GM12878 (cell line): Measurements from ENCODE around the gene FAM171A1. TPM values are rescaled to one million over a fixed set of nuclear protein-coding genes. Genes with fewer than 3 reads are reported as not detected.

ENCODE experiments used
- ATF7 ChIP-seq: fragments of 450-650 bp; IDR thresholded peaks from 2 replicates; pipeline ENCODE4 v1.6.1; 2016; ENCODE audit warnings: low read depth, mild to moderate bottlenecking
- ELK1 ChIP-seq: IDR thresholded peaks from 2 replicates; pipeline ENCODE4 v1.6.1; 2012; ENCODE audit warnings: low read depth, low read length, improper control_type of control experiment
- MXI1 ChIP-seq: fragments of 150-350 bp; IDR thresholded peaks from 2 replicates; pipeline ENCODE4 v1.6.1; 2011; ENCODE audit warnings: low read depth, mild to moderate bottlenecking, inconsistent platforms, low read length, improper control_type of control experiment
- RCOR1 ChIP-seq: conservative IDR thresholded peaks from 2 replicates; pipeline ENCODE4 v1.6.1; 2012; ENCODE audit warnings: low read depth, low read length, improper control_type of control experiment
- RFX5 ChIP-seq: IDR thresholded peaks from 2 replicates; pipeline ENCODE4 v1.6.1; 2011; ENCODE audit warnings: low read depth, low read length, improper control_type of control experiment
- SRF ChIP-seq, 2 experiments: IDR thresholded peaks; 2 replicates each; pipeline ENCODE4 v1.6.1; 2011; ENCODE audit warnings: low read depth in 2 of 2, low read length in 2 of 2, mild to moderate bottlenecking in 1 of 2, moderate library complexity in 1 of 2
- SUPT20H ChIP-seq: IDR thresholded peaks from 2 replicates; pipeline ENCODE4 v1.6.1; 2011; ENCODE audit warnings: low read depth, mild to moderate bottlenecking, low read length, moderate library complexity, borderline replicate concordance; ENCODE audit not compliant: control insufficient read depth
- TCF7 ChIP-seq: IDR thresholded peaks from 2 replicates; pipeline ENCODE4 v1.6.1; 2014; ENCODE audit warnings: antibody characterized with exemption, borderline replicate concordance
- YBX1 ChIP-seq: fragments of 450-650 bp; IDR thresholded peaks from 2 replicates; pipeline ENCODE4 v1.6.1; 2016; ENCODE audit warnings: antibody characterized with exemption
- ZNF687 ChIP-seq: fragments of 450-650 bp; IDR thresholded peaks from 2 replicates; pipeline ENCODE4 v1.6.1; 2017; ENCODE audit warnings: mild to moderate bottlenecking, moderate library complexity
- polyA plus RNA-seq, 11 experiments: library from polyadenylated mRNA; depleted of rRNA in 4 of 11; unstranded in 6 of 11; stranded (reverse) in 5 of 11; fragments of >200 nt; fragmentation: Nextera tagmentation in 4 of 11; fragmentation: Illumina TruSeq in 1 of 11; extraction: Ambion mirVana in 4 of 11; extraction: Trizol in 1 of 11; gene quantifications; 1 replicate in 1 of 11; 2 replicates in 10 of 11; pipeline versions ENCODE4 v1.2.1 to v1.2.3, GENCODE V29; 2011 to 2016; ENCODE audit warnings: inconsistent platforms in 2 of 11, missing spikeins in 2 of 11, low read depth in 1 of 11
- total RNA-seq, 4 experiments: library from RNA; depleted of rRNA in 3 of 4; stranded (reverse); fragments of >200 nt in 3 of 4; fragmentation: Illumina TruSeq in 1 of 4; extraction: Trizol in 1 of 4; gene quantifications; 2 replicates each; pipeline versions ENCODE4 v1.2.1 to v1.2.3, GENCODE V29; 2013 to 2021

Gene FAM171A1
- total and polyA plus RNA-seq, 10 of the 15 experiments (the other 5 are each of a cell fraction or from before 2014, with no cell fraction given), result 0.05 to 0.28 (median 0.10) TPM; not detected in 1

- no peak for TF ChIP-seq SUPT20H
- no peak for TF ChIP-seq ZNF687
- TF ChIP-seq ELK1, result no peak
- TF ChIP-seq TCF7, result no peak
- no peak for TF ChIP-seq RFX5
- TF ChIP-seq SRF (IDR thresholded peaks at IDR 0.05; ENCODE audit: low read depth in 2 of 2, low read length in 2 of 2), result no peak
- no peak for TF ChIP-seq MXI1
- no peak for TF ChIP-seq YBX1
- no peak for TF ChIP-seq RCOR1
- TF ChIP-seq ATF7, result no peak
Observed at GRCh38 chr10:15305634-15306033, 65.5 kb downstream of the FAM171A1 start (continued).
